ENCODE data around the gene CYP1B1.

The CYP1B1 gene

GRCh38 chr2:38075507-38076151 is at the start of gene CYP1B1:
Gene CYP1B1 (minus strand): TSS chr2:38076151. CDS start chr2:38075388, 763 bp downstream.
- DNase-seq (ENCODE audit: low read depth) = peak; percentile 63
- TF ChIP-seq, protein P1, sequence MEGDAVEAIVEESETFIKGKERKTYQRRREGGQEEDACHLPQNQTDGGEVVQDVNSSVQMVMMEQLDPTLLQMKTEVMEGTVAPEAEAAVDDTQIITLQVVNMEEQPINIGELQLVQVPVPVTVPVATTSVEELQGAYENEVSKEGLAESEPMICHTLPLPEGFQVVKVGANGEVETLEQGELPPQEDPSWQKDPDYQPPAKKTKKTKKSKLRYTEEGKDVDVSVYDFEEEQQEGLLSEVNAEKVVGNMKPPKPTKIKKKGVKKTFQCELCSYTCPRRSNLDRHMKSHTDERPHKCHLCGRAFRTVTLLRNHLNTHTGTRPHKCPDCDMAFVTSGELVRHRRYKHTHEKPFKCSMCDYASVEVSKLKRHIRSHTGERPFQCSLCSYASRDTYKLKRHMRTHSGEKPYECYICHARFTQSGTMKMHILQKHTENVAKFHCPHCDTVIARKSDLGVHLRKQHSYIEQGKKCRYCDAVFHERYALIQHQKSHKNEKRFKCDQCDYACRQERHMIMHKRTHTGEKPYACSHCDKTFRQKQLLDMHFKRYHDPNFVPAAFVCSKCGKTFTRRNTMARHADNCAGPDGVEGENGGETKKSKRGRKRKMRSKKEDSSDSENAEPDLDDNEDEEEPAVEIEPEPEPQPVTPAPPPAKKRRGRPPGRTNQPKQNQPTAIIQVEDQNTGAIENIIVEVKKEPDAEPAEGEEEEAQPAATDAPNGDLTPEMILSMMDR (IDR thresholded peaks at IDR 0.05; ENCODE audit: low read depth, low read length) = no peak
- no peak for TF ChIP-seq POLR2A (IDR thresholded peaks at IDR 0.05; ENCODE audit: extremely low read depth, insufficient read length)
- no peak for TF ChIP-seq MYC (IDR thresholded peaks at IDR 0.05; ENCODE audit: low read depth, low read length)
- TF ChIP-seq MAX (IDR thresholded peaks at IDR 0.05; ENCODE audit: low read depth, low read length) = no peak
- H3K4me3 ChIP-seq (ENCODE audit: low read depth, low read length) = peak within 1 kb of the TSS; percentile 71

- DNase-seq (ENCODE audit: low read depth) = no peak
- TF ChIP-seq MYC (IDR thresholded peaks at IDR 0.05; ENCODE audit: low read depth, low read length) = no peak
- TF ChIP-seq POLR2A (IDR thresholded peaks at IDR 0.05; ENCODE audit: extremely low read depth, insufficient read length) = no peak
- TF ChIP-seq MAX (IDR thresholded peaks at IDR 0.05; ENCODE audit: low read depth, low read length) = no peak
- TF ChIP-seq, protein P1 (IDR thresholded peaks at IDR 0.05; ENCODE audit: low read depth, low read length) = no peak
- H3K4me3 ChIP-seq (ENCODE audit: low read depth, low read length) = no peak overlapping the region
These were observed 49.1 kb upstream of the CYP1B1 start for GRCh38 chr2:38125007-38125406.

- TF ChIP-seq POLR2A (IDR thresholded peaks at IDR 0.05; ENCODE audit: extremely low read depth, insufficient read length) = no peak
- TF ChIP-seq MYC (IDR thresholded peaks at IDR 0.05; ENCODE audit: low read depth, low read length) = no peak
- TF ChIP-seq, protein P1 (IDR thresholded peaks at IDR 0.05; ENCODE audit: low read depth, low read length) = no peak
- no peak for TF ChIP-seq MAX (IDR thresholded peaks at IDR 0.05; ENCODE audit: low read depth, low read length)
- no peak for DNase-seq (ENCODE audit: low read depth)
- H3K4me3 ChIP-seq (ENCODE audit: low read depth, low read length) = no peak overlapping the region
These were observed 48.0 kb upstream of the CYP1B1 start for GRCh38 chr2:38123911-38124310.

DNA sequence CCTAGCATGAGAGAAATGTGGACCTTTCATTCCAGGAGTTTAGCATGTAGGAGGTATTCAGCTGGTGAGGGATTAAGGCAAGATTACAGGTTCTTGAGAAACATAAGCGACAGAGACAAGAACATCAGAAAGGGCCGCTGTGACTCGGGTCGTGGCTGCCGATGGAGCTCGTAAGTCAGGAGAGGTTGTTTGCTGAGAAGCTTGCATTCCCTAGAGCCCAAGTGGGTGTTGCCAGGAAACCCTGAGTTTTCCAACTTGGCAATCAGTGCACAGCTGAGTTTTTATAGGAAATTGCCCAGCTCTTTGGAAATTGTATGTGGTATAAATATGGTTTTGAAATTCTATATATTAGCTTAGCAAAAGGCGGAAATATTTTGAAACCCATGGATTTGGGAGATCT is 46.4 kb upstream of the CYP1B1 start:
- no peak for TF ChIP-seq MYC (IDR thresholded peaks at IDR 0.05; ENCODE audit: low read depth, low read length)
- DNase-seq (ENCODE audit: low read depth) = no peak
- H3K4me3 ChIP-seq (ENCODE audit: low read depth, low read length) = no peak overlapping the region

DNA sequence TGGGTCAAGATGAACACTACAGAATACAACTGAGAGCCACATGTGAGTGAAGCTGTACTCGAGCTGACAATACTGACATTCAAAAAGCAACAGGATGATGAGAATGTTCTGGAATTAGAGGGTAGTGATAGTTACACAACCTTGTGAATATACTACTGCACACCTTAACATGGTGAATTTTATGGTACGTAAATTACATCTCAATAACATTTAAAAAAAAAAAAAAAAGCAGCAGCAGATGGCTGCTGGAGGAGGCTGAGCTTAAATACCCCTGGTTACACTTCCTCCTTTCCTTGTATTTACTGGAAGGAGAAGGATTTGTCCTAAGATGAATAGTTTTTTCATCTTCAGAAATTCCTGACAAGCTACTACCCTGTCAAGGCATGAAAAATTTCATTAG is 45.5 kb upstream of the CYP1B1 start:
- H3K4me3 ChIP-seq (ENCODE audit: low read depth, low read length) = no peak overlapping the region
- TF ChIP-seq POLR2A (IDR thresholded peaks at IDR 0.05; ENCODE audit: extremely low read depth, insufficient read length) (no peak), MYC (IDR thresholded peaks at IDR 0.05; ENCODE audit: low read depth, low read length) (no peak), MAX (IDR thresholded peaks at IDR 0.05; ENCODE audit: low read depth, low read length) (no peak)
- TF ChIP-seq, protein P1 (IDR thresholded peaks at IDR 0.05; ENCODE audit: low read depth, low read length) = no peak
- DNase-seq (ENCODE audit: low read depth) = no peak

GRCh38 chr2:38120829-38121228 is 44.9 kb upstream of the CYP1B1 start:
- TF ChIP-seq MYC (IDR thresholded peaks at IDR 0.05; ENCODE audit: low read depth, low read length) = no peak
- TF ChIP-seq POLR2A (IDR thresholded peaks at IDR 0.05; ENCODE audit: extremely low read depth, insufficient read length) = no peak
- TF ChIP-seq MAX (IDR thresholded peaks at IDR 0.05; ENCODE audit: low read depth, low read length) = no peak
- TF ChIP-seq, protein P1 (IDR thresholded peaks at IDR 0.05; ENCODE audit: low read depth, low read length) = no peak
- H3K4me3 ChIP-seq (ENCODE audit: low read depth, low read length) = no peak overlapping the region
- DNase-seq (ENCODE audit: low read depth) = no peak
